Neural crest cell (in vitro differentiated cells): ENCODE data around the gene CRYZL1. TPM values are rescaled to one million over a fixed set of nuclear protein-coding genes. Genes with fewer than 3 reads are reported as not detected.

ENCODE experiments used
- DNase-seq: peaks from one replicate; pipeline ENCODE4 v3.0.0; 2021; ENCODE audit warnings: low read depth, mixed read lengths, low spot score
- H3K27ac Mint-ChIP-seq: one replicate; pipeline ENCODE4 v1.8.0; 2021; ENCODE audit warnings: mild to moderate bottlenecking, mixed read lengths; ENCODE audit not compliant: unreplicated experiment
- H3K27me3 Mint-ChIP-seq: 2 replicates; pipeline ENCODE4 v1.8.0; 2021; ENCODE audit warnings: low read depth, mild to moderate bottlenecking, mixed read lengths
- H3K36me3 Mint-ChIP-seq: 2 replicates; pipeline ENCODE4 v1.8.0; 2021; ENCODE audit warnings: low read depth, mild to moderate bottlenecking, mixed read lengths
- H3K4me1 Mint-ChIP-seq: 2 replicates; pipeline ENCODE4 v1.8.0; 2021; ENCODE audit warnings: mixed read lengths
- H3K4me3 Mint-ChIP-seq: one replicate; pipeline ENCODE4 v1.8.0; 2021; ENCODE audit warnings: mild to moderate bottlenecking, mixed read lengths
- H3K9me3 Mint-ChIP-seq: 2 replicates; pipeline ENCODE4 v1.8.0; 2021; ENCODE audit warnings: mixed read lengths
- CTCF ChIP-seq: fragments of 200-600 bp; sonication (generic); conservative IDR thresholded peaks from 2 replicates; pipeline ENCODE4 v1.5.0; 2021; ENCODE audit warnings: antibody characterized with exemption, mild to moderate bottlenecking
- total RNA-seq: library from RNA; stranded (reverse); gene quantifications from 2 replicates; pipeline ENCODE4 v1.2.1, GENCODE V29; 2021

The CRYZL1 gene
- total RNA-seq, 1 donor from 2014 or later: 55.8 TPM

GRCh38 chr21:33661146-33661545 lies 19.6 kb upstream of the CRYZL1 start:
- Mint-ChIP-seq H3K36me3 (peaks cover 13% of the 10 kb centered on the region), H3K27ac (no peak overlapping the region), H3K4me1 (peaks cover 9% of the 10 kb centered on the region), H3K4me3 (no peak overlapping the region), H3K27me3 (no peaks in the 10 kb centered on the region), H3K9me3 (peaks cover 7% of the 10 kb centered on the region)
- TF ChIP-seq CTCF: no peak
- DNase-seq: no peak

- H3K4me1 Mint-ChIP-seq: peaks cover 13% of the 10 kb centered on the region
- no peak overlapping the region for H3K4me3 Mint-ChIP-seq
- no peak for TF ChIP-seq CTCF
- peaks cover 13% of the 10 kb centered on the region for H3K36me3 Mint-ChIP-seq
- no peaks in the 10 kb centered on the region for H3K27me3 Mint-ChIP-seq
- H3K9me3 Mint-ChIP-seq: peaks cover 7% of the 10 kb centered on the region
- H3K27ac Mint-ChIP-seq: no peak overlapping the region
- no peak for DNase-seq
These were observed 18.9 kb upstream of the CRYZL1 start for GRCh38 chr21:33660406-33660805.

- DNase-seq: no peak
- H3K27ac Mint-ChIP-seq: no peak overlapping the region
- peaks cover 7% of the 10 kb centered on the region for H3K9me3 Mint-ChIP-seq
- H3K27me3 Mint-ChIP-seq: no peaks in the 10 kb centered on the region
- no peak overlapping the region for H3K4me3 Mint-ChIP-seq
- H3K36me3 Mint-ChIP-seq: peaks cover 15% of the 10 kb centered on the region
- H3K4me1 Mint-ChIP-seq: peaks cover 20% of the 10 kb centered on the region
- TF ChIP-seq CTCF: no peak
These were observed 18.0 kb upstream of the CRYZL1 start for GRCh38 chr21:33659568-33659949.

GRCh38 chr21:33658919-33659567 lies 17.5 kb upstream of the CRYZL1 start:
- no peak for TF ChIP-seq CTCF
- no peak for DNase-seq
- Mint-ChIP-seq H3K9me3 (peaks cover 7% of the 10 kb centered on the region), H3K4me1 (peaks cover 23% of the 10 kb centered on the region), H3K36me3 (peaks cover 18% of the 10 kb centered on the region), H3K27ac (no peak overlapping the region), H3K27me3 (no peaks in the 10 kb centered on the region), H3K4me3 (no peak overlapping the region)

GRCh38 chr21:33657124-33657820 lies 15.7 kb upstream of the CRYZL1 start:
- peaks cover 7% of the 10 kb centered on the region for H3K9me3 Mint-ChIP-seq
- H3K4me3 Mint-ChIP-seq: no peak overlapping the region
- H3K36me3 Mint-ChIP-seq: peaks cover 18% of the 10 kb centered on the region
- DNase-seq: no peak
- peak overlapping the region; percentile 73 for H3K27ac Mint-ChIP-seq
- no peaks in the 10 kb centered on the region for H3K27me3 Mint-ChIP-seq
- H3K4me1 Mint-ChIP-seq: peaks cover 23% of the 10 kb centered on the region
- TF ChIP-seq CTCF: no peak
